Smooth muscle cell of the brain vasculature (primary cell): Measurements from ENCODE around the gene MAPKAP1.

Source experiments
- DNase-seq: peaks from one replicate; pipeline ENCODE4 v3.0.0-alpha.2; 2012; ENCODE audit warnings: low read depth, low spot score

MAPKAP1 gene

GRCh38 chr9:125536167-125536772, 170.7 kb downstream of the MAPKAP1 start:
- DNase-seq: no peak

GRCh38 chr9:125534971-125535701, 171.9 kb downstream of the MAPKAP1 start:
- DNase-seq: no peak

GRCh38 chr9:125532812-125533594, 174.0 kb downstream of the MAPKAP1 start:
- no peak for DNase-seq

- no peak for DNase-seq
Observed at GRCh38 chr9:125532412-125532811, 174.6 kb downstream of the MAPKAP1 start.

- no peak for DNase-seq
Observed at GRCh38 chr9:125529589-125530515, 177.2 kb downstream of the MAPKAP1 start.

GRCh38 chr9:125529107-125529506, 177.9 kb downstream of the MAPKAP1 start:
- no peak for DNase-seq

- DNase-seq: no peak
Observed at GRCh38 chr9:125527471-125528002, 179.5 kb downstream of the MAPKAP1 start.

- no peak for DNase-seq
Observed at GRCh38 chr9:125525921-125526631, 180.9 kb downstream of the MAPKAP1 start.

GRCh38 chr9:125524583-125525355, 182.2 kb downstream of the MAPKAP1 start:
- DNase-seq: no peak

GRCh38 chr9:125523681-125524080, 183.3 kb downstream of the MAPKAP1 start:
- no peak for DNase-seq

- no peak for DNase-seq
Observed at GRCh38 chr9:125522328-125522725, 184.7 kb downstream of the MAPKAP1 start.

- DNase-seq: no peak
Observed at GRCh38 chr9:125521462-125522327, 185.3 kb downstream of the MAPKAP1 start.

- no peak for DNase-seq
Observed at GRCh38 chr9:125519734-125520133, 187.3 kb downstream of the MAPKAP1 start.

- DNase-seq: no peak
Observed at GRCh38 chr9:125517577-125517976, 189.4 kb downstream of the MAPKAP1 start.

- DNase-seq: no peak
Observed at GRCh38 chr9:125515983-125516940, 190.7 kb downstream of the MAPKAP1 start.

- DNase-seq: no peak
Observed at GRCh38 chr9:125515281-125515680, 191.7 kb downstream of the MAPKAP1 start.

GRCh38 chr9:125514468-125514867, 192.5 kb downstream of the MAPKAP1 start:
- no peak for DNase-seq
